Transverse colon (tissue), 4 donors: ENCODE results near the gene CLEC4F. TPM values are rescaled to one million over a fixed set of nuclear protein-coding genes. Genes with fewer than 3 reads are reported as not detected.

Experiments
- DNase-seq: peaks from one replicate; pipeline ENCODE4 v3.0.0-alpha.2; 2019
- H3K27ac ChIP-seq, 4 donors: fragments of 200-600 bp; sonication (generic); 2 replicates each; pipeline ENCODE4 v1.5.1; 2016 to 2018; ENCODE audit warnings: inconsistent platforms in 4 of 4
- H3K27me3 ChIP-seq: fragments of 200-600 bp; sonication (generic); 2 replicates; pipeline ENCODE4 v1.5.1; 2017; ENCODE audit warnings: inconsistent platforms
- H3K36me3 ChIP-seq, 4 donors: fragments of 200-600 bp; sonication (generic); 2 replicates each; pipeline ENCODE4 v1.5.1; 2017 to 2019; ENCODE audit warnings: inconsistent platforms in 4 of 4
- H3K4me1 ChIP-seq, 4 donors: fragments of 200-600 bp; sonication (generic); 2 replicates each; pipeline ENCODE4 v1.5.1; 2017 to 2020; ENCODE audit warnings: inconsistent platforms in 4 of 4
- H3K4me3 ChIP-seq, 4 donors: fragments of 200-600 bp; sonication (generic); 1 replicate in 1 of 4; 2 replicates in 3 of 4; pipeline versions ENCODE4 v1.5.1 to v1.6.1; 2017 to 2019; ENCODE audit warnings: inconsistent platforms in 4 of 4
- H3K9me3 ChIP-seq, 2 donors: fragments of 200-600 bp; sonication (generic); 2 replicates each; pipeline ENCODE4 v1.5.1; 2017 to 2019; ENCODE audit warnings: inconsistent platforms in 2 of 2
- EP300 ChIP-seq: sonication (generic); formaldehyde crosslinking; IDR thresholded peaks from one replicate; pipeline ENCODE4 v1.6.1; 2017; ENCODE audit warnings: antibody characterized with exemption, low read depth
- POLR2A ChIP-seq: fragments of 450-650 bp; IDR thresholded peaks from one replicate; pipeline ENCODE4 v1.6.1; 2016; ENCODE audit warnings: antibody characterized with exemption, mild to moderate bottlenecking, moderate library complexity
- POLR2AphosphoS5 ChIP-seq, 3 donors: sonication (generic); formaldehyde crosslinking; IDR thresholded peaks; one replicate each; pipeline ENCODE4 v1.6.1; 2016; ENCODE audit warnings: antibody characterized with exemption in 3 of 3
- WGBS, 2 donors: methylation state at CpG; one replicate each; pipeline ENCODE4 v1.1.5; 2018; ENCODE audit warnings: low coverage in 1 of 2; 5-methylcytosine and 5-hydroxymethylcytosine counted together
- in situ Hi-C, 4 donors: fragments of 200-750 bp; cut with MboI; loops; one replicate each; pipeline versions ENCODE4 v1.15.0 to v1.15.1; 2017; ENCODE audit warnings: low sequenced_read_pairs in 3 of 4, low pct_ligation_motif_present in 1 of 4, low pct_unique_long_range_greater_than_20kb in 1 of 4
- intact Hi-C: fragments of 100-400 bp; cut with DNase I; formaldehyde crosslinking; loops from one replicate; pipeline ENCODE4 v1.15.1; 2023; ENCODE audit warnings: low total_unique reads
- total RNA-seq, 4 donors: library from RNA; depleted of rRNA; stranded (reverse); fragments of >200 nt; gene quantifications; one replicate each; pipeline ENCODE4 v1.1.0, GENCODE V29; 2016
- TF ChIP-seq, protein P1 (sequence below), 5 experiments: fragments of 200-600 bp in 3 of 5; fragments of 450-650 bp in 2 of 5; sonication (generic) in 3 of 5; IDR thresholded peaks; 1 replicate in 2 of 5; 2 replicates in 3 of 5; pipeline ENCODE4 v1.5.1; 2016 to 2017; ENCODE audit warnings: antibody characterized with exemption in 5 of 5, inconsistent platforms in 3 of 5, mild to moderate bottlenecking in 2 of 5, moderate library complexity in 1 of 5

Gene CLEC4F
- total RNA-seq, 4 donors from 2014 or later, result 0.14 to 0.32 TPM; not detected in 2

DNA sequence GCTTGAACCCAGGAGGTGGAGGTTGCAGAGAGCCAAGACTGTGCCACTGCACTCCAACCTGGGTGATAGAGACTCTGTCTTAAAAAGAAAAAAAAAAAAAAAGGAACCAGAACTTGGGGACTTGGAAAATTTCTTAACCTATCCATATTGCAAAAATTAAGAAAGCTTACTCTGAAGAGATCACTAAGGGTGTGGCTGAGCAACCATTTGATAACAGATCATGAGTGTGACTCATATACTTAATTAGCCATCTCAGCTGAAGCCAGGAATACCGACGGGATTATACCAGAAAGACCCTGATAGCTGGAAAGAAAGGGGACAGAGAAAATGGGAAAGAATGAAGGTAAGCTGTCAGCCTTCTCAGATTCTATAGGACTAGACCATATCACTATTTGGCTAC lies 45.3 kb downstream of the CLEC4F start:
- Histone ChIP-seq H3K4me1 (no peaks in the 10 kb centered on the region), H3K27me3 (peaks cover 68% of the 10 kb centered on the region), H3K4me3 (no peak overlapping the region), H3K27ac (no peak overlapping the region), H3K9me3 (no peaks in the 10 kb centered on the region), H3K36me3 (no peaks in the 10 kb centered on the region)
- TF ChIP-seq POLR2A (no peak), EP300 (no peak), POLR2AphosphoS5 (IDR thresholded peaks at IDR 0.05) (no peak)
- TF ChIP-seq, protein P1, sequence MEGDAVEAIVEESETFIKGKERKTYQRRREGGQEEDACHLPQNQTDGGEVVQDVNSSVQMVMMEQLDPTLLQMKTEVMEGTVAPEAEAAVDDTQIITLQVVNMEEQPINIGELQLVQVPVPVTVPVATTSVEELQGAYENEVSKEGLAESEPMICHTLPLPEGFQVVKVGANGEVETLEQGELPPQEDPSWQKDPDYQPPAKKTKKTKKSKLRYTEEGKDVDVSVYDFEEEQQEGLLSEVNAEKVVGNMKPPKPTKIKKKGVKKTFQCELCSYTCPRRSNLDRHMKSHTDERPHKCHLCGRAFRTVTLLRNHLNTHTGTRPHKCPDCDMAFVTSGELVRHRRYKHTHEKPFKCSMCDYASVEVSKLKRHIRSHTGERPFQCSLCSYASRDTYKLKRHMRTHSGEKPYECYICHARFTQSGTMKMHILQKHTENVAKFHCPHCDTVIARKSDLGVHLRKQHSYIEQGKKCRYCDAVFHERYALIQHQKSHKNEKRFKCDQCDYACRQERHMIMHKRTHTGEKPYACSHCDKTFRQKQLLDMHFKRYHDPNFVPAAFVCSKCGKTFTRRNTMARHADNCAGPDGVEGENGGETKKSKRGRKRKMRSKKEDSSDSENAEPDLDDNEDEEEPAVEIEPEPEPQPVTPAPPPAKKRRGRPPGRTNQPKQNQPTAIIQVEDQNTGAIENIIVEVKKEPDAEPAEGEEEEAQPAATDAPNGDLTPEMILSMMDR (IDR thresholded peaks at IDR 0.05), result no peak
- WGBS, 2 donors, result 45 to 52% methylated on average over 2 of the region's 2 CpGs
- no peak for DNase-seq
- intact Hi-C loops, result no loop called here
- in situ Hi-C loops, result no loop called here

DNA sequence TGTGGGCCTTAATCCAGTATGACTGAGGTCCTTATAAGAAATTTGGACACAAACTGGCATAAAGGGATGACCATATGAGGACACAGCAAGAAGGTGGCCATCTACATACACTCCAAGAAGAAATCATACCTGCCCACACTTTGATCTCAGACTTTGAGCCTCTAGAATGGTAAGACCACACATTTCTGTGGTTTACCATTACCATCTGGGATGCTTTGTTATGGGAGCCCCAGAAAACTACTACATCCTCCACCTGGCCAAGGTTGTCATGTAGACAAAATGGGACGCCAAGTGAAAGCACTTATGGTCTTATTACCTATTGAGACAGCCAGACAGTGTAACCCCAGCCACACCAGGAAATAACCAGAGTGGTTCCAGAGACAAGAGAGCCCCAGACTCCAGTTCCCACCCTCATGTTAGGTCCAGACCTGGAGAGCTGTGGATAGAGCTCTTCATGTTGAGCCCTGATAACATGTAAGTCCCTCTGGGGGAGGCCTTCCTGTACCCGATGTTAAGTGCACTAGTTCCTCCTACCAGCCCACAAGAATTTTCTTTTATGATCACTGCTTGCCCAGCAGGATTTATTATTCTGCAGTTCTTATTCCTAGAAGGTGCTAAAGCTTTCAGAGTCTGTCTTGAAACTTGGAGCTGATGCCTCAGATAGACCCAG lies 47.8 kb downstream of the CLEC4F start:
- 40 to 66% methylated on average over 1 to 2 of the region's 2 CpGs for WGBS, 2 donors
- no peaks in the 10 kb centered on the region for H3K9me3 ChIP-seq
- TF ChIP-seq EP300 (no peak), POLR2A (no peak), POLR2AphosphoS5 (IDR thresholded peaks at IDR 0.05) (no peak)
- TF ChIP-seq, protein P1 (IDR thresholded peaks at IDR 0.05), result no peak
- in situ Hi-C loops (no loop called here), intact Hi-C loops (no loop called here)
- H3K27ac ChIP-seq, result no peak overlapping the region
- no peak for DNase-seq
- H3K4me3 ChIP-seq, result no peak overlapping the region
- H3K36me3 ChIP-seq, result no peaks in the 10 kb centered on the region
- H3K4me1 ChIP-seq, result peaks cover 0 to 4% (median 4%) of the 10 kb centered on the region in 4 donors
- H3K27me3 ChIP-seq, result peaks cover 92% of the 10 kb centered on the region

DNA sequence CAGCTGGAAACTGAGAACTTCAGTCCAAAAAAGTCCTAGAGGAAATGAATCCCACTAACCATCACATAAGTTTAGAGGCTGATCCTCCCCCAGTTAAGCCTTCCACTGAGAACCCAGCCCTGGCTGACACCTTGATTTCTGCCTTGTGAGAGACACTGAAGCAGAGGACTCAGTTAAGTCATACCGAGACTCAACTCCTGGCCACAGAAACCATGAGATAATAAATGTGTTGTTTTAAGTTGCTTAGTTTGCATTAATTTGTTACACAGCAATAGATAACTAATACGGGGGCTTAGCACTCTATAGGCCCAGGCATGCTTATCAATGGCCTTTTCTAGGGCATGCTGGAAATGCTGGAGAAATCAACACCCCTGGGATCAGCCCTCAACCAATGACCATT lies 49.0 kb downstream of the CLEC4F start:
- Histone ChIP-seq H3K4me1 (peaks cover 3 to 15% (median 12%) of the 10 kb centered on the region in 4 donors), H3K27ac (no peak overlapping the region), H3K27me3 (peaks cover 99% of the 10 kb centered on the region), H3K9me3 (no peaks in the 10 kb centered on the region), H3K4me3 (no peak overlapping the region), H3K36me3 (no peaks in the 10 kb centered on the region)
- 75 to 83% methylated on average over 2 of the region's 2 CpGs for WGBS, 2 donors
- in situ Hi-C loops, result no loop called here
- no peak for DNase-seq
- TF ChIP-seq, protein P1 (IDR thresholded peaks at IDR 0.05), result no peak
- TF ChIP-seq POLR2AphosphoS5 (IDR thresholded peaks at IDR 0.05) (no peak), EP300 (no peak), POLR2A (no peak)
- intact Hi-C loops, result no loop called here

DNA sequence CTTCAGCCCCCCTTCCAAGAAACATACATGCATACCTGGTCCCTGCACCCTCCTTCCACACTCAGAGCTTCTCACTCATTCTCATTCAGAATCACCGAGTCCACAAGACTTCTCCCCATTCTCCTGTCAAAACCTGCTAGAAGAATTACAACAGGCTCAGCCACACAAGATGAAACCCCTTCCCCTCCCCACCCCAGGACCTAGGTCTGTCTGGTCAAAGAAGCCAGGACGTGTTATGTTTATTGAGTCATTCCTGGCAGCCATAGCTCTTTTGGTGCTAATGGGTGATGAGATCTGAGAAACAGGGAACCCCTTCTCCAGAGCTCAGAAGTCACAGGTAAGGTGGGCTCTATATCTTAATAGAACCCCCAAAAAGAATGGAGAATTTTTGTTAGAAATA lies 50.9 kb downstream of the CLEC4F start:
- TF ChIP-seq POLR2AphosphoS5 (IDR thresholded peaks at IDR 0.05) (no peak), EP300 (no peak)
- Histone ChIP-seq H3K36me3 (no peaks in the 10 kb centered on the region), H3K27ac (no peak overlapping the region), H3K9me3 (no peaks in the 10 kb centered on the region), H3K27me3 (peaks cover 99% of the 10 kb centered on the region), H3K4me3 (no peak overlapping the region), H3K4me1 (peaks cover 3 to 15% (median 13%) of the 10 kb centered on the region in 4 donors)
- in situ Hi-C loops (no loop called here), intact Hi-C loops (no loop called here)
- no peak for DNase-seq
- WGBS, 2 donors, result 59 to 76% methylated on average over 2 of the region's 2 CpGs

DNA sequence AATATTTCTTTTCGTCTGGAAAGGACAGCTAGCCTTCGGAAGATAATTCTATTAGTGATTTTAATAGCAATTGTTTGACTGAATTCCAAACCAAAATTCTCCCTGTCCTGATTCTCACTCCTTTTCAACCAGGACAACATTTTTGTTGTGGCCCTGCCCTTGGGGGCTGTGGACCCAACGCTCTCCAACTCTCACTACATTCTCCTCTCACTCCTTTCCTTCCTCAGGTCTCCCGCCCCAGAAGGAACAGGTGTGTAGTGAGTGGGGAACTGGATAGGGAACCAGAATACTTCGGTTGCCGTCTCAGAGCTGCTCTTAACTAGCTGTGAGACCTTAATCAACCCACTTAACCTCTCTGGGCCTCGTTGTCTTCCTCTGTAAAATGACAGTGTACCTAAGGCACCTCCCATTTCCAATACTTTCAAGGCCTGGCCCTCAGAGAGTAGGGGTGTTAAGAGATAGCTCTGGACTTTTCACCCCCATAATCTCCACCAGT lies 51.8 kb downstream of the CLEC4F start:
- Histone ChIP-seq H3K27ac (no peak overlapping the region), H3K4me1 (peaks cover 3 to 15% (median 13%) of the 10 kb centered on the region in 4 donors), H3K27me3 (peaks cover 99% of the 10 kb centered on the region), H3K4me3 (no peak overlapping the region), H3K9me3 (no peaks in the 10 kb centered on the region), H3K36me3 (no peaks in the 10 kb centered on the region)
- no peak for TF ChIP-seq POLR2AphosphoS5 (IDR thresholded peaks at IDR 0.05)
- no peak for TF ChIP-seq POLR2A
- TF ChIP-seq EP300, result no peak
- TF ChIP-seq, protein P1 (IDR thresholded peaks at IDR 0.05), result no peak
- intact Hi-C loops, result no loop called here
- in situ Hi-C loops, result no loop called here
- 63 to 80% methylated on average over 3 to 7 of the region's 7 CpGs for WGBS, 2 donors
- no peak for DNase-seq
